CD14-positive monocyte (primary cell): ENCODE measurements around the gene SIX3. TPM values are rescaled to one million over a fixed set of nuclear protein-coding genes. Genes with fewer than 3 reads are reported as not detected.
A peak's percentile ranks its signal among the peaks of the same experiment; 100 is the strongest.

Experiments used
- DNase-seq, 3 donors: peaks; one replicate each; pipeline ENCODE4 v3.0.0-alpha.2; 2011 to 2022
- H2AFZ ChIP-seq: 2 replicates; pipeline ENCODE4 v1.6.0; 2012; ENCODE audit warnings: mild to moderate bottlenecking, low read depth, low read length, inconsistent platforms; ENCODE audit not compliant: insufficient read depth, poor library complexity, severe bottlenecking
- H3K27ac ChIP-seq, 2 donors: 1 replicate in 1 of 2; 2 replicates in 1 of 2; pipeline ENCODE4 v1.5.1; 2012 to 2013; ENCODE audit warnings: low read length in 2 of 2, control low read depth in 1 of 2, inconsistent platforms in 1 of 2, low read depth in 1 of 2, mild to moderate bottlenecking in 1 of 2
- H3K27me3 ChIP-seq, 2 donors: one replicate each; pipeline versions ENCODE4 v1.6.0 to v1.6.1; 2011 to 2013; ENCODE audit warnings: low read length in 2 of 2; ENCODE audit not compliant: control insufficient read depth in 2 of 2, insufficient read depth in 2 of 2
- H3K36me3 ChIP-seq, 2 donors: replicated peaks in 1 of 2; 1 replicate in 1 of 2; 2 replicates in 1 of 2; pipeline versions ENCODE4 v1.5.1 to v1.6.1; 2012 to 2013; ENCODE audit warnings: low read length in 2 of 2, control low read depth in 1 of 2, inconsistent platforms in 1 of 2, mild to moderate bottlenecking in 1 of 2; ENCODE audit not compliant: insufficient read depth in 2 of 2, control insufficient read depth in 1 of 2
- H3K4me1 ChIP-seq, 2 donors: 1 replicate in 1 of 2; 2 replicates in 1 of 2; pipeline versions ENCODE4 v1.5.1 to v1.6.1; 2012 to 2013; ENCODE audit warnings: low read length in 2 of 2, control low read depth in 1 of 2, inconsistent platforms in 1 of 2, mild to moderate bottlenecking in 1 of 2, moderate library complexity in 1 of 2; ENCODE audit not compliant: insufficient read depth in 2 of 2, control insufficient read depth in 1 of 2
- H3K4me2 ChIP-seq: replicated peaks from 2 replicates; pipeline ENCODE3; 2012; ENCODE audit warnings: low read length, moderate library complexity, mild to moderate bottlenecking; ENCODE audit not compliant: poor library complexity, severe bottlenecking; ENCODE audit errors: extremely low read depth
- H3K4me3 ChIP-seq, 3 experiments: fragments of 200-600 bp in 1 of 3; sonication (generic) in 1 of 3; replicated peaks in 1 of 3; 1 replicate in 2 of 3; 2 replicates in 1 of 3; pipeline ENCODE4 v1.5.1; 2011 to 2013; ENCODE audit warnings: low read length in 3 of 3, mild to moderate bottlenecking in 3 of 3, control low read depth in 2 of 3, low read depth in 2 of 3, inconsistent platforms in 1 of 3, moderate library complexity in 1 of 3
- H3K79me2 ChIP-seq: 2 replicates; pipeline ENCODE4 v1.6.0; 2012; ENCODE audit warnings: mild to moderate bottlenecking, control low read depth, inconsistent platforms, low read length, moderate library complexity; ENCODE audit not compliant: insufficient read depth
- H3K9ac ChIP-seq: 2 replicates; pipeline ENCODE4 v1.6.0; 2017; ENCODE audit warnings: low read length, mild to moderate bottlenecking; ENCODE audit not compliant: insufficient read depth, poor library complexity, severe bottlenecking
- H3K9me3 ChIP-seq, 2 donors: replicated peaks in 1 of 2; 1 replicate in 1 of 2; 2 replicates in 1 of 2; pipeline versions ENCODE4 v1.5.1 to v1.6.1; 2012 to 2013; ENCODE audit warnings: low read length in 2 of 2, control low read depth in 1 of 2; ENCODE audit not compliant: control insufficient read depth in 1 of 2, insufficient read depth in 1 of 2
- H4K20me1 ChIP-seq: 2 replicates; pipeline ENCODE4 v1.6.0; 2012; ENCODE audit warnings: mild to moderate bottlenecking, low read length, control low read depth, moderate library complexity; ENCODE audit not compliant: insufficient read depth
- H3K27ac Mint-ChIP-seq, 7 donors: one replicate each; pipeline ENCODE4 v1.8.0; 2020; ENCODE audit warnings: mild to moderate bottlenecking in 7 of 7, mixed read lengths in 7 of 7, moderate library complexity in 6 of 7, inconsistent platforms in 2 of 7
- H3K27me3 Mint-ChIP-seq, 3 donors: one replicate each; pipeline ENCODE4 v1.8.0; 2021 to 2022; ENCODE audit warnings: low read depth in 3 of 3, mild to moderate bottlenecking in 3 of 3, mixed read lengths in 3 of 3, moderate library complexity in 3 of 3, inconsistent platforms in 1 of 3
- H3K36me3 Mint-ChIP-seq, 2 donors: one replicate each; pipeline ENCODE4 v1.8.0; 2020; ENCODE audit warnings: mixed read lengths in 2 of 2, inconsistent platforms in 1 of 2, mild to moderate bottlenecking in 1 of 2
- H3K4me1 Mint-ChIP-seq: one replicate; pipeline ENCODE4 v1.8.0; 2020; ENCODE audit warnings: mild to moderate bottlenecking, mixed read lengths
- H3K4me3 Mint-ChIP-seq, 2 donors: one replicate each; pipeline ENCODE4 v1.8.0; 2020; ENCODE audit warnings: mild to moderate bottlenecking in 2 of 2, mixed read lengths in 2 of 2, moderate library complexity in 1 of 2
- H3K9me3 Mint-ChIP-seq, 7 donors: one replicate each; pipeline ENCODE4 v1.8.0; 2020 to 2022; ENCODE audit warnings: mixed read lengths in 7 of 7, mild to moderate bottlenecking in 6 of 7, moderate library complexity in 6 of 7, inconsistent platforms in 2 of 7
- WGBS: methylation state at CpG from one replicate; pipeline ENCODE4 v1.1.5; 2013; ENCODE audit warnings: missing lambda C conversion rate; ENCODE audit not compliant: insufficient coverage; 5-methylcytosine and 5-hydroxymethylcytosine counted together
- intact Hi-C, 2 donors: fragments of 100-400 bp; cut with micrococcal nuclease; formaldehyde crosslinking; loops; one replicate each; pipeline versions ENCODE4 v1.15.0 to v1.15.1; 2023
- polyA plus RNA-seq, 3 donors: library from polyadenylated mRNA; depleted of rRNA in 1 of 3; unstranded in 2 of 3; stranded (reverse) in 1 of 3; fragments of 300-500 nt in 2 of 3; fragments of >200 nt in 1 of 3; fragmentation: Illumina TruSeq in 2 of 3; gene quantifications; 1 replicate in 2 of 3; 2 replicates in 1 of 3; pipeline ENCODE4 v1.2.3, GENCODE V29; 2012 to 2021
- TF ChIP-seq, protein P1 (sequence below): fragments of 200-600 bp; IDR thresholded peaks from one replicate; pipeline ENCODE4 v1.8.0; 2022; ENCODE audit warnings: antibody characterized with exemption, mild to moderate bottlenecking

Gene SIX3
- polyA plus RNA-seq, 3 donors: not detected

GRCh38 chr2:44949329-44950151 lies 8.0 kb downstream of the SIX3 start:
- intact Hi-C loops: loop anchor here (5.0 to 10.0 kb wide), 3 partner anchors 555 to 705 kb away; no protein-coding TSS in a partner anchor
- no peaks in the 10 kb centered on the region for H4K20me1 ChIP-seq
- DNase-seq: no peak
- Mint-ChIP-seq H3K4me1 (peaks cover 16% of the 10 kb centered on the region), H3K27ac (no peak overlapping the region), H3K4me3 (peak overlapping the region in 1 of 2 donors; percentile 82), H3K9me3 (peaks cover 0 to 26% (median 3%) of the 10 kb centered on the region in 7 donors), H3K36me3 (peaks cover 0 to 3% of the 10 kb centered on the region in 2 donors), H3K27me3 (peaks cover 94 to 98% (median 96%) of the 10 kb centered on the region in 3 donors)
- H3K4me3 ChIP-seq: no peak overlapping the region
- TF ChIP-seq, protein P1, sequence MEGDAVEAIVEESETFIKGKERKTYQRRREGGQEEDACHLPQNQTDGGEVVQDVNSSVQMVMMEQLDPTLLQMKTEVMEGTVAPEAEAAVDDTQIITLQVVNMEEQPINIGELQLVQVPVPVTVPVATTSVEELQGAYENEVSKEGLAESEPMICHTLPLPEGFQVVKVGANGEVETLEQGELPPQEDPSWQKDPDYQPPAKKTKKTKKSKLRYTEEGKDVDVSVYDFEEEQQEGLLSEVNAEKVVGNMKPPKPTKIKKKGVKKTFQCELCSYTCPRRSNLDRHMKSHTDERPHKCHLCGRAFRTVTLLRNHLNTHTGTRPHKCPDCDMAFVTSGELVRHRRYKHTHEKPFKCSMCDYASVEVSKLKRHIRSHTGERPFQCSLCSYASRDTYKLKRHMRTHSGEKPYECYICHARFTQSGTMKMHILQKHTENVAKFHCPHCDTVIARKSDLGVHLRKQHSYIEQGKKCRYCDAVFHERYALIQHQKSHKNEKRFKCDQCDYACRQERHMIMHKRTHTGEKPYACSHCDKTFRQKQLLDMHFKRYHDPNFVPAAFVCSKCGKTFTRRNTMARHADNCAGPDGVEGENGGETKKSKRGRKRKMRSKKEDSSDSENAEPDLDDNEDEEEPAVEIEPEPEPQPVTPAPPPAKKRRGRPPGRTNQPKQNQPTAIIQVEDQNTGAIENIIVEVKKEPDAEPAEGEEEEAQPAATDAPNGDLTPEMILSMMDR: no peak
- H2AFZ ChIP-seq: no peak overlapping the region
- no peak overlapping the region for H3K27ac ChIP-seq
- WGBS: 7% methylated on average over 54 of the region's 54 CpGs
- no peak overlapping the region for H3K9ac ChIP-seq
- H3K4me2 ChIP-seq: no peak overlapping the region
- no peaks in the 10 kb centered on the region for H3K36me3 ChIP-seq
- peaks cover 3 to 9% of the 10 kb centered on the region in 2 donors for H3K4me1 ChIP-seq
- peaks cover 0 to 43% of the 10 kb centered on the region in 2 donors for H3K9me3 ChIP-seq
- H3K79me2 ChIP-seq: no peaks in the 10 kb centered on the region
- H3K27me3 ChIP-seq: peaks cover 87 to 99% of the 10 kb centered on the region in 2 donors

GRCh38 chr2:44950646-44951045 lies 9.1 kb downstream of the SIX3 start:
- intact Hi-C loops: loop anchor here (5.0 to 10.0 kb wide), 3 partner anchors 556 to 706 kb away; no protein-coding TSS in a partner anchor
- Histone ChIP-seq H4K20me1 (no peaks in the 10 kb centered on the region), H3K27me3 (peaks cover 84 to 99% of the 10 kb centered on the region in 2 donors), H3K9ac (no peak overlapping the region), H3K9me3 (peaks cover 0 to 50% of the 10 kb centered on the region in 2 donors), H3K27ac (no peak overlapping the region), H2AFZ (no peak overlapping the region), H3K36me3 (no peaks in the 10 kb centered on the region), H3K4me3 (no peak overlapping the region), H3K79me2 (no peaks in the 10 kb centered on the region), H3K4me2 (no peak overlapping the region), H3K4me1 (peaks cover 9 to 19% of the 10 kb centered on the region in 2 donors)
- Mint-ChIP-seq H3K9me3 (peaks cover 0 to 23% (median 3%) of the 10 kb centered on the region in 7 donors), H3K27ac (no peak overlapping the region), H3K27me3 (peaks cover 96 to 98% (median 96%) of the 10 kb centered on the region in 3 donors), H3K4me1 (peaks cover 16% of the 10 kb centered on the region), H3K4me3 (peak overlapping the region in 1 of 2 donors; percentile 82), H3K36me3 (peaks cover 0 to 3% of the 10 kb centered on the region in 2 donors)
- TF ChIP-seq, protein P1: no peak
- DNase-seq: no peak
- WGBS: no CpG with 5 or more reads among the region's 3 CpGs
